Metanephros (tissue), 2 donors: ENCODE data around the gene TAF6. TPM values are rescaled to one million over a fixed set of nuclear protein-coding genes. Genes with fewer than 3 reads are reported as not detected.
A peak's percentile ranks its signal among the peaks of the same experiment; 100 is the strongest.

Experiments used
- small RNA-seq: library from RNA; depleted of rRNA; stranded (forward); fragments of <200 nt; gene quantifications from one replicate; pipeline ENCODE3, GENCODE V24; 2014; ENCODE audit warnings: low replicate concordance
- total RNA-seq: library from RNA; depleted of rRNA; stranded (reverse); fragments of >200 nt; gene quantifications from one replicate; pipeline ENCODE4 v1.2.3, GENCODE V29; 2014

TAF6 gene
- total RNA-seq = 54.1 TPM

GRCh38 chr7:100119072-100119969 lies at the start of gene TAF6, which contains the start of gene CNPY4:
TSS of gene TAF6 (minus strand) at chr7:100119358. CDS start at chr7:100114209, 5,149 bp downstream.
TSS of gene CNPY4 (plus strand) at chr7:100119634. CDS start at chr7:100119745, 111 bp downstream.

GRCh38 chr7:100158229-100159098 lies 39.3 kb upstream of the TAF6 start, which contains the start of gene TRAPPC14:
TSS of gene TRAPPC14 (minus strand) at chr7:100158723. CDS start at chr7:100158499, 224 bp downstream.

GRCh38 chr7:100148559-100149328 lies 29.6 kb upstream of the TAF6 start, which contains the start of gene LAMTOR4:
TSS of gene LAMTOR4 (plus strand) at chr7:100148918. CDS start at chr7:100148973, 55 bp downstream.

DNA sequence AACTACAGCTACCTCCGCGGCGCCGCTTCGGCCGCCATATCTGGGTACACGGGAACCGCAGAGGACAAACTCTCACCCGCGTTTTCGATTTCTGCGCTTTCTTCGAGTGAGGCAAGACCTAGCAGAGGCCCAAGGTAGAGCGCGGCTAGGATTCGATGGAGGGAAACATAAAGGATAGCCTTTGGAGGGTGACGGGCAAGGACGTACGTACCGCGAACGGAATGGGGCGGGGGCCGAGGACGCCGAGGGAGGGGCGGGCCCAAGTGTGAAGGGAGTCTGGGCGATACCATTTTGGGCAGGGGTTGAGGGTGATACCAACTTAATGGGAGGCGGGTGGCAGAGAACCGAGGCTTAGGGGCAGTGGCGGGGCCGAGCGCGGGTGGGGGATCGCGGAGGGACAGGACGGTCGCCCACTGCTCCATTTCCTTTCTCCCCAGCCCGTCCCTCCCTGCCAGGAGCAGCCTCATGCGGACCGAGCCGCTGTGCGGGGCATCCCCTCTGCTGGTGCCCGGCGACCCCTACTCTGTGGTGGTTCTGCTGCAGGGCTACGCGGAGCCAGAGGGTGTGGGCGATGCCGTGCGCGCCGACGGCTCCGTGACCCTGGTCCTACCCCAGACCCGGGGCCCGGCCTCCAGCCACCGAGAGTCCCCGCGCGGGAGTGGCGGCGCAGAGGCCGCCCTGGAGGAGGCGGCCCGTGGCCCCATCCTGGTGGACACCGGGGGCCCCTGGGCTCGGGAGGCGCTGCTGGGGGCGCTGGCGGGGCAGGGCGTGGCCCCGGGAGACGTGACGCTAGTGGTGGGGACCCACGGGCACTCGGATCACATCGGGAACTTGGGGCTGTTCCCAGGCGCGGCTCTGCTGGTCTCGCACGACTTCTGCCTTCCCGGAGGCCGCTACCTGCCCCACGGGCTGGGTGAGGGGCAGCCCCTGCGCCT lies 8.0 kb upstream of the TAF6 start, which contains the start of gene MBLAC1:
Gene MBLAC1 (plus strand): TSS at position 37 of the 935 bp plus-strand sequence. CDS start 429 bp downstream, at position 466.

DNA sequence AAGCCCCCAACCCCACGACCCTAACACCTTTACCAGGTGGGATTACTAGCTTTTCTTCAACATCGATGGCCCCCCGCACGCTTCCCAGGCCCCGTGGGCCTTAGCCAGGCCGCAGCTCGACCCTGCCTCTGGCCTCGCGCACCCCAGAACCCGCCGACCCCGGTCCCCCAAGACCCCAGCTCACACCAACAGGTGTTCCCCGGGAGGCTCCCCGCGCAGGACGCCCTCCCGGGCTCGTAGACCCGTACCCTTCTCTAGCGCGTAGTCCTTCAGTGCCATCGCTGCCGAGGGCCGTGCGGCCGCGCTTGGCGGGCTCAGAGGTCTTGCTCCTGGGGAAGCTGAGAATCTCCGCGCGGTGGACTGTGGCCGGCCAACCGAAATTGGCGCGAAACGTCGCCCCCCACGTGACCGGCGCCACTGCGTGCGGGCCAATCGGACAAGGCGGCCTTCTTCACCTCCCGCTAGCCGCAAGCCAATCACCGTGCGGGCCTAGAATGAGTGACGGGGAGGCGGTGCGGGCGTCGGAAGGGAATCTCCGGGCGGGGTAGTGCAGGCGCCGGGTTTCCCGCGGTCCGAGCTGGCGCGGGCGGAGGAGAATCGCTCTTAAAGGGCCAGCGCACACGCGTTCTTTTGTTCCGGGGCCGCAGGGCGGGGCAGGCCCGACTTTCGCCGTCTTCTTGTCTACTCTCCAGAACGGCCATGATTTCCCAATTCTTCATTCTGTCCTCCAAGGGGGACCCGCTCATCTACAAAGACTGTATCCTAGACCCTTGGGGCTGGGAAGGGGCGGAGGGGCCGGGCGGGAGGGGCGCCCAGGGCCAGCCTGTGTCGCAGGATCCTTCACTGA lies 17.9 kb downstream of the TAF6 start, which contains the start of the genes AP4M1 and MCM7:
Gene AP4M1 (plus strand): TSS at position 628 of the 847 bp plus-strand sequence. CDS start 72 bp downstream, at position 700.
Gene MCM7 (minus strand): TSS at position 382 of the 847 bp plus-strand sequence. CDS start 103 bp downstream, at position 279.

GRCh38 chr7:100088621-100089457 lies 30.3 kb downstream of the TAF6 start, which contains the start of gene COPS6:
TSS of gene COPS6 (plus strand) at chr7:100088969. CDS start at chr7:100088991, 22 bp downstream.

GRCh38 chr7:100081535-100082102 lies 37.5 kb downstream of the TAF6 start, which contains the start of gene ZNF3:
TSS of gene ZNF3 (minus strand) at chr7:100081723. CDS start at chr7:100077357, 4,366 bp downstream.

Small RNA genes lying within 50 kb of the gene (small RNA-seq; reads per million reads assigned to genes)
- gene MIR106B (49.7 reads per million, percentile 97 among the genes with 10 or more reads in this experiment), gene MIR25 (1,101 reads per million, percentile 99 among the genes with 10 or more reads in this experiment), gene MIR93 (433 reads per million, percentile 99 among the genes with 10 or more reads in this experiment)

Other genes with a start within 250 kb of the TAF6 start
- not detected for gene OR2AE1, start 242.3 kb downstream of the TAF6 start, total RNA-seq
- gene TRIM4, start 199.8 kb downstream of the TAF6 start, total RNA-seq = 28.1 TPM
- gene GJC3, start 189.7 kb downstream of the TAF6 start, total RNA-seq = 0.23 TPM
- gene AZGP1, start 143.3 kb downstream of the TAF6 start, total RNA-seq = 18.7 TPM
- 56.9 TPM for gene ZKSCAN1, start 103.8 kb downstream of the TAF6 start, total RNA-seq
- gene ZSCAN21, start 69.6 kb downstream of the TAF6 start, total RNA-seq = 14.6 TPM
- 36.6 TPM for gene ZNF3, start 37.6 kb downstream of the TAF6 start, total RNA-seq
- gene COPS6, start 30.4 kb downstream of the TAF6 start, total RNA-seq = 56.9 TPM
- gene MCM7, start 18.0 kb downstream of the TAF6 start, total RNA-seq = 77.7 TPM
- gene AP4M1, start 17.7 kb downstream of the TAF6 start, total RNA-seq = 19.0 TPM
- gene CNPY4, start 276 bp upstream of the TAF6 start, total RNA-seq = 24.8 TPM
- 4.8 TPM for gene MBLAC1, start 7.6 kb upstream of the TAF6 start, total RNA-seq
- 83.1 TPM for gene LAMTOR4, start 29.6 kb upstream of the TAF6 start, total RNA-seq
- gene TRAPPC14, start 39.4 kb upstream of the TAF6 start, total RNA-seq = 9.9 TPM
- 4.7 TPM for gene GAL3ST4, start 49.3 kb upstream of the TAF6 start, total RNA-seq
- gene GPC2, start 58.0 kb upstream of the TAF6 start, total RNA-seq = 12.3 TPM
- 1.3 TPM for gene STAG3, start 58.6 kb upstream of the TAF6 start, total RNA-seq
- gene PVRIG, start 100.6 kb upstream of the TAF6 start, total RNA-seq = not detected
- not detected for gene SPDYE3, start 188.3 kb upstream of the TAF6 start, total RNA-seq
- 39.7 TPM for gene PILRB, start 238.8 kb upstream of the TAF6 start, total RNA-seq